ENCODE measurements around the gene C9orf153. TPM values are rescaled to one million over a fixed set of nuclear protein-coding genes. Genes with fewer than 3 reads are reported as not detected.
A peak's percentile ranks its signal among the peaks of the same experiment; 100 is the strongest.

The C9orf153 gene
- total and polyA plus RNA-seq, 2 of the 8 experiments (the other 6 are each of a cell fraction or from before 2014, with no cell fraction given) = not detected

- no peaks in the 10 kb centered on the region for H3K79me2 ChIP-seq (ENCODE audit: control insufficient read depth in 1 of 2, insufficient read depth in 2 of 2, low read length in 2 of 2)
- POLR2A ChIA-PET (ENCODE audit: partially characterized antibody) = interaction anchor here (0.7 to 0.8 kb wide), 2 partner anchors 38 to 136 kb away, joined by 3 read pairs; no protein-coding TSS in a partner anchor
Measured at GRCh38 chr9:86201474-86202337, 57.8 kb downstream of the C9orf153 start.

More at GRCh38 chr9:86201474-86202337, 57.8 kb downstream of the C9orf153 start:
- Histone ChIP-seq H3K4ac (replicated peaks; ENCODE audit: insufficient read length, low read depth, low read length) (no peak overlapping the region), H2AK5ac (ENCODE audit: low read depth, low read length) (no peak overlapping the region), H2BK120ac (replicated peaks; ENCODE audit: low read depth, low read length) (no peak overlapping the region), H3K56ac (replicated peaks; ENCODE audit: insufficient read length, low read depth, low read length) (no peak overlapping the region), H4K5ac (ENCODE audit: insufficient read length, low read depth, low read length) (no peak overlapping the region), H2AFZ (ENCODE audit: low read length) (peak overlapping the region; percentile 94; the same call in 1 of the 2 replicates), H3K4me3 (ENCODE audit: extremely low read depth in 1 of 4, insufficient read depth in 2 of 4, low read depth in 3 of 4, low read length in 4 of 4) (no peak overlapping the region), H3K9ac (replicated peaks in 1 of 4; ENCODE audit: extremely low read depth in 1 of 4, low read depth in 3 of 4, low read length in 3 of 4) (no peak overlapping the region), H3K23ac (ENCODE audit: insufficient read length) (no peak overlapping the region), H3K18ac (ENCODE audit: extremely low read depth, low read length) (no peak overlapping the region; the same call in 1 of the 2 replicates), H3K27me3 (replicated peaks in 1 of 4; ENCODE audit: control insufficient read depth in 3 of 4, extremely low read depth in 1 of 4, insufficient read depth in 3 of 4, low read length in 3 of 4) (no peaks in the 10 kb centered on the region), H2BK15ac (ENCODE audit: low read length) (no peak overlapping the region), H2BK12ac (ENCODE audit: low read depth, low read length) (no peak overlapping the region), H3K4me2 (ENCODE audit: insufficient read depth in 1 of 2, low read depth in 2 of 2, low read length in 2 of 2) (no peak overlapping the region), H2BK5ac (ENCODE audit: low read depth, low read length) (no peak overlapping the region), H3K9me3 (ENCODE audit: insufficient read depth in 2 of 2, low read depth in 1 of 2, low read length in 1 of 2) (no peaks in the 10 kb centered on the region), H3K79me1 (ENCODE audit: low read depth, low read length) (no peaks in the 10 kb centered on the region), H3K4me1 (replicated peaks in 1 of 4; ENCODE audit: control insufficient read depth in 3 of 4, insufficient read depth in 4 of 4, low read length in 3 of 4) (peaks cover 0 to 2% (median 0%) of the 10 kb centered on the region in 4 experiments; a peak in 1 of 7 replicates), H3K14ac (ENCODE audit: insufficient read length) (no peak overlapping the region), H4K8ac (ENCODE audit: extremely low read depth, insufficient read depth, low read length) (no peak overlapping the region), H4K20me1 (replicated peaks in 1 of 2; ENCODE audit: control insufficient read depth in 1 of 2, insufficient read depth in 2 of 2, low read length in 2 of 2) (no peaks in the 10 kb centered on the region), H3K23me2 (ENCODE audit: low read depth, low read length) (no peaks in the 10 kb centered on the region), H3K27ac (ENCODE audit: low read depth, low read length) (no peak overlapping the region), H3K36me3 (ENCODE audit: control insufficient read depth in 2 of 4, insufficient read depth in 4 of 4, low read length in 3 of 4) (no peaks in the 10 kb centered on the region), H2BK20ac (ENCODE audit: low read length) (no peak overlapping the region), H4K91ac (replicated peaks; ENCODE audit: insufficient read length, low read length) (no peak overlapping the region)
- CTCF ChIA-PET (ENCODE audit: partially characterized antibody) = interaction anchor here (0.6 to 3.9 kb wide), 71 partner anchors 9 to 1070 kb away, joined by 3 to 36 read pairs (median 5); partner anchors contain the start of genes C9orf153 and ISCA1
- 79% methylated on average over 5 of the region's 5 CpGs; no CpG with 5 or more reads in 1 of the 2 experiments for WGBS, 2 experiments (ENCODE audit: extremely low coverage in 1 of 2, insufficient coverage in 1 of 2, insufficient read length in 1 of 2, insufficient replicate concordance in 2 of 2, low coverage in 1 of 2, low lambda C conversion rate in 2 of 2, missing lambda C conversion rate in 1 of 2)
- FAIRE-seq (peak; percentile 95), DNase-seq (ENCODE audit: low read depth in 1 of 2, low spot score in 2 of 2) (no peak)
- TF ChIP-seq CEBPB (IDR thresholded peaks at IDR 0.05; ENCODE audit: low read depth, low read length) = no peak
- no peak for TF ChIP-seq KDM5A (IDR thresholded peaks at IDR 0.05; ENCODE audit: low read length)
- TF ChIP-seq NANOG (IDR thresholded peaks at IDR 0.05; ENCODE audit: insufficient read depth, low read depth, low read length, poor library complexity, severe bottlenecking) = no peak
- TF ChIP-seq HDAC6 (IDR thresholded peaks at IDR 0.05; ENCODE audit: low read depth, low read length) = no peak
- TF ChIP-seq RNF2 (IDR thresholded peaks at IDR 0.05; ENCODE audit: borderline replicate concordance, low read depth, low read length, missing control alignments, poor library complexity, severe bottlenecking) = no peak

All from H1 (cell line).